Measurements from ENCODE around the gene ZNF648.

DNA sequence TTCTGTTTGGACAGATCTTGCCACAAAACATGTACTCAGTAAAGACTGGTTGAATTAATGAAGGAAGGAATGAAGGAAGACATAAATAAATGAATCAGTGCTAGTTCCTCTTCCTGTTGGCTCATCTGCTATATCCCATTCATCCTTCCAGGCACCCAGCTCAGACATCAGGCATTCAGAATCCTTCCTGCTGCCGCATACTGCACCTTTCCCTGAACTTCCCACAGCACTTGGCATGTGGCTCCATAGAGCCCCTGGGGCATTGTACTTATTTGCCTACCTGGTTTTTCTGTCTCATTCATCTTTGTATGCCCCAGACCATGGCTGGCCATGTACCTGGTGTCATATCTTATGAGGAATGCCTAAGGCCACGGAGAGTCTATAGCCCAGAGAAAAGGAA is 34.4 kb upstream of the ZNF648 start:
- no peak for TF ChIP-seq TAF1 (IDR thresholded peaks at IDR 0.05; ENCODE audit: borderline replicate concordance, insufficient read depth, low read length)
- TF ChIP-seq, protein P1, sequence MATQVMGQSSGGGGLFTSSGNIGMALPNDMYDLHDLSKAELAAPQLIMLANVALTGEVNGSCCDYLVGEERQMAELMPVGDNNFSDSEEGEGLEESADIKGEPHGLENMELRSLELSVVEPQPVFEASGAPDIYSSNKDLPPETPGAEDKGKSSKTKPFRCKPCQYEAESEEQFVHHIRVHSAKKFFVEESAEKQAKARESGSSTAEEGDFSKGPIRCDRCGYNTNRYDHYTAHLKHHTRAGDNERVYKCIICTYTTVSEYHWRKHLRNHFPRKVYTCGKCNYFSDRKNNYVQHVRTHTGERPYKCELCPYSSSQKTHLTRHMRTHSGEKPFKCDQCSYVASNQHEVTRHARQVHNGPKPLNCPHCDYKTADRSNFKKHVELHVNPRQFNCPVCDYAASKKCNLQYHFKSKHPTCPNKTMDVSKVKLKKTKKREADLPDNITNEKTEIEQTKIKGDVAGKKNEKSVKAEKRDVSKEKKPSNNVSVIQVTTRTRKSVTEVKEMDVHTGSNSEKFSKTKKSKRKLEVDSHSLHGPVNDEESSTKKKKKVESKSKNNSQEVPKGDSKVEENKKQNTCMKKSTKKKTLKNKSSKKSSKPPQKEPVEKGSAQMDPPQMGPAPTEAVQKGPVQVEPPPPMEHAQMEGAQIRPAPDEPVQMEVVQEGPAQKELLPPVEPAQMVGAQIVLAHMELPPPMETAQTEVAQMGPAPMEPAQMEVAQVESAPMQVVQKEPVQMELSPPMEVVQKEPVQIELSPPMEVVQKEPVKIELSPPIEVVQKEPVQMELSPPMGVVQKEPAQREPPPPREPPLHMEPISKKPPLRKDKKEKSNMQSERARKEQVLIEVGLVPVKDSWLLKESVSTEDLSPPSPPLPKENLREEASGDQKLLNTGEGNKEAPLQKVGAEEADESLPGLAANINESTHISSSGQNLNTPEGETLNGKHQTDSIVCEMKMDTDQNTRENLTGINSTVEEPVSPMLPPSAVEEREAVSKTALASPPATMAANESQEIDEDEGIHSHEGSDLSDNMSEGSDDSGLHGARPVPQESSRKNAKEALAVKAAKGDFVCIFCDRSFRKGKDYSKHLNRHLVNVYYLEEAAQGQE (IDR thresholded peaks at IDR 0.05; ENCODE audit: insufficient read depth in 1 of 2, low read depth in 2 of 2, low read length in 2 of 2), result no peak
- no peak for TF ChIP-seq POLR2AphosphoS5 (IDR thresholded peaks at IDR 0.05; ENCODE audit: low read depth, low read length)
- no peak for TF ChIP-seq SIN3A (IDR thresholded peaks at IDR 0.05; ENCODE audit: borderline replicate concordance, insufficient read depth, low read length)

All from PFSK-1 (cell line).